Measurements from ENCODE around the gene HAO2.
"Not testable (repeated sequence)": the region's sequence is repeated elsewhere in the genome, so short reads cannot be mapped to it uniquely, and the experiment has no call there.

Gene HAO2

DNA sequence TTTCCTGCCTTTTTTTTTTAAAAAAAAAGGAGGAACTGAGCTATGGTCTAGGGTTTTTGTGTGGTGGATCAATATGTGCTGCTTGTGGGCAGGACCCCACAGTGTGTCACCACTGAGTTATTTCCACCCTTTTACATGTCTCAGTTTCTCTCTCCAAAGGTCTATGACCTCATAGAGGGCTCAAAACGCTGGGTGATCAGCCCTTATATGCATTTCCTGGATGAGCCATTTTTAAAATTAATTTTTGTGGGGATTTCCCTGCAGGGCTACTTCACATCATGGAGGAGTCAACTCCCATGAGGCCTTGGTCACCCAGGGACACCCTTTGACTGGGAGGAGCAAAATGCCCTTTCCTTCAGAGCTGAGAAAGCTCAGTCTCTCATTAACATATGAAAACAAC is 20.7 kb upstream of the HAO2 start:
- no peak for DNase-seq

GRCh38 chr1:119348941-119349340 is 19.6 kb upstream of the HAO2 start:
- DNase-seq: no peak

- DNase-seq: not testable (repeated sequence)
These were observed 17.7 kb upstream of the HAO2 start for GRCh38 chr1:119350866-119351265.

DNA sequence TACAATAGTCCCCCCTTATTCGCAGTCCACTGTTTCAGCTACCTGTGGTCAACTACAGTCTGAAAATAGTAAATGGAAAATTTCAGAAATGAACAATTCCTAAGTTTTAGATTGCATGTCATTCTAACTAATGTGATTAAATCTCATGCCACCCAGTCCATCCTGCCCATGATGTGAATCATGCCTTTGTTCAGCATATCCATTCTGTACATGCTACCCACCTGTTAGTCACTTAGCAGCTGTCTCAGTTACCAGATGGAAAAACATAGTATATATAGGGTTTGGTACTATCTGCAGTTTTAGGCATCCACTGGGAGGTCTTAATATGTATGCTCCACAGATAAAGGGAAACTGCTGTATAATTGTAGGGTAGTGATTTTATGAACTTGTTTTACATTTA is 16.6 kb upstream of the HAO2 start:
- no peak for DNase-seq

- DNase-seq: no peak
These were observed 14.7 kb upstream of the HAO2 start for GRCh38 chr1:119353836-119354235.

DNA sequence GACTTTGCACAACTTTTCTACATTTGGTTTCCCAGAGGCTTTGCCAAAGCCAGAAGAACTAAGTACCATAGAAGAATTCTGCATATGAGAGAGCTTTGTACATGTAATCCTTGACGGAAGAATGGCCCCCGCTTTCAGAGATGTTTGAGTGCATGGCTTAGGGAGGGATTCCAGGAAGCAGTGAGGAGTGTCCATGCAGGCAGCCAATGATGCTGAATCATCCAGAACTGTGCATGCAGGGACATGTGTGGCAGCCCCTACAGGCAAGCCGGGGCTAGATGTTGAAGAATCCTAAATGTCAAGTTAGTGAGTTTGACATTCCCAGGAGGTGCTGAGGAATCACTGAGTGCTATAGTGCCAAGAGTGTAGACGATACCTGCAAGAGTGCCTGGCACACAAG is 9.9 kb upstream of the HAO2 start:
- no peak for DNase-seq

DNA sequence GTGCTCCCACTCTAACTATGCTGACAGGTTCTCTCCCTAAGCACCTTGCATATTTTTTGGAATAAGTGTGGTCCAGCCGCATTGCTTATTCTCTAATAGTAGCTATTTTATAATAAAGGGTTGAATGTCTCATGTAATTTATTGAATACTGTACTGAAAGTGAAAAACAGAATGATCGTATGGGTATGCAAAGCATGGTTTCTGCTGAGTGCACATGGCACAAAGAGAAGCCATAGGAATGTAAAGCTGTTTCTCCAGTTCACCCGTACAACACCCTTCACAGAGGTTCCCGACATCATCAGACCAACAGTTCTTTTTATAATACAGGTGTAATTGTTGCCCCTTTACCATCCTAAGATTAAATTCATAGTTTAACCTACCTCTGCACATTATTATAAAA is 8.9 kb upstream of the HAO2 start:
- no peak for DNase-seq

GRCh38 chr1:119361205-119361604 is 7.4 kb upstream of the HAO2 start:
- DNase-seq: no peak

GRCh38 chr1:119361620-119362344 is 6.8 kb upstream of the HAO2 start:
- DNase-seq: no peak

- DNase-seq: no peak
These were observed 5.4 kb upstream of the HAO2 start for GRCh38 chr1:119363162-119363561.

- DNase-seq: no peak
These were observed 3.9 kb upstream of the HAO2 start for GRCh38 chr1:119364640-119365039.

- DNase-seq: no peak
These were observed 2.2 kb upstream of the HAO2 start for GRCh38 chr1:119366424-119366823.

GRCh38 chr1:119367432-119368124 is 1.0 kb upstream of the HAO2 start:
- peak; percentile 2 for DNase-seq

DNA sequence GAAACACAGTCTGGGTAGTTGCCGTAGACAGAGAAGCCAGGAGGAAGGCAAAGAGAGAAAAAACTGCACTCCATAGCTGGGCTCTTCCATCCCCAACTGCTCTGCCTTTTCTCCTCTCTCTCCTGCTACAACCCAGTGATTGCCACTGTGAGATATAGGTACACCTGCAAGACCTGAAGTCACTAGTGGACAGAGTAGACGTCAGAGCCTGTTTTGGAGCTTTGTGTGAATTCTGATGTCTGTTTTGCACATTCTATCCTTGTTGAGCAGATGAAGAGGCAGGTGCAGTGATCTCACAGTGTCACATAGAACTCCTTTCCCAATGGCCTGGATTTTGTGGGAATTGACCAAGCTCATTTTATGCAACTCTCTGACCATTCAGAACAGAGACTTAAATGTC is 2.2 kb downstream of the HAO2 start:
- DNase-seq: no peak

GRCh38 chr1:119371815-119372214 is 3.2 kb downstream of the HAO2 start:
- DNase-seq: no peak

DNA sequence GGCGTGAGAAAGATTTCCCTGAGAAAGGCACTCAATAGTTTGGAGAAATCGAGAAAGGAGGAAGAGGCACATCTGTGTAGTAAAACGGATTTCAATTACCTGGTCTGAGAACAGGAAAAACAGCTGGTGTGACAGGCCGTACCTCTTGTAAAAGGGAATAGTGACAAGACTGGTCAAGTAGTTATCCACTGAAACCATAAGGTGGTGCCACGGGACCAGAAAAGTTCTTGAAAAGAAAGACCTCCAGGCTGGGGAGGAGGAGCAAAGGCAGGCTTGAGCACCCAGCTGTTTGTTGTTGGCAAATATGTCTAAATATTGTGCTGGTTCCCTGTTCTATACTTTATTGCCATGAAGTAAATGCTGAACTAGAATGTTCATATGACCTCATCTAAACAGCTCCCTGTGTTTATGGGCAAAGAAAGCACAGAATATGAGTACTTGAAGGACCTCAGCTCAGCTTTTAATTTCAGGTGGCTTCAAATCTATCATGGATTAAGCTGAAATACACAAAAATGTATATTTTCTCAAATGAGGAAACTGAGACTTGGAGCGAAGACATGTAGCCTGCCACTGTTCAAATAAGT is 4.0 kb downstream of the HAO2 start:
- DNase-seq: no peak

DNA sequence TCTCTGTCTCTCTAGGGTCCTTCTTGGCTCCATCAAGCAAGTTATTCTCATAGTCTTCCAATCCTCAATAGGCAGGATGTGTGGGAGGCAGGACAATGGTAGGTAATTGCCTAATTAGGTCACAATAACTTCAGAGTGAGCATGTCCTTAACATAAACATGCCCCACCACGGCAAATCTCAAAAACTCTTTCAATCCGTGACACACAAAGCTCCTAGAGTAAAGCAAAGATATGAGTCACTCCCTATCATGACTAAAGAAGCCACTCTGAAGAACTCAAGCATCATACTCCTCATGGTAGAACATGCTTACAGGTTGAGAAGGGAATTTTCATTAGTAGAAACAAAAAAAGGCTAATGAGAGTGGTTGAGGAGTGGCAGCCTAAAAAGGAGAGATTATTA is 4.9 kb downstream of the HAO2 start:
- DNase-seq: no peak

GRCh38 chr1:119374208-119374874 is 5.8 kb downstream of the HAO2 start:
- no peak for DNase-seq

DNA sequence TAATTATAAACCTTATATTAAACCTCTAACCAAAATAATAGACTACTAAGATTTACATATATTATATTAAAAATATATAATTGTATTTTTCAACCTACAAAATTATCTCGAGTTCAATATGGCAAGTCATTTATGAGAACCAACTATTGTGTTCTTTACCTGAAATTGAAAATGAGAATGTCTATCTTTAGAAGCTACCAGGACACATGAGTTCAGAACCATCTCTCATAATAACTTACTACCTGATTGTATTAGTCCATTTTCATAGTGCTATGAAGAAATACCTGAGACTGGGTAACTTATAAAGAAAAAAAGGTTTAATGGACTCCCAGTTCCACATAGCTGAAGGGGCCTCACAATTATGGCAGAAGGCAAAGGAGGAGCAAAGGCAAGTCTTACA is 6.8 kb downstream of the HAO2 start:
- no peak for DNase-seq

DNA sequence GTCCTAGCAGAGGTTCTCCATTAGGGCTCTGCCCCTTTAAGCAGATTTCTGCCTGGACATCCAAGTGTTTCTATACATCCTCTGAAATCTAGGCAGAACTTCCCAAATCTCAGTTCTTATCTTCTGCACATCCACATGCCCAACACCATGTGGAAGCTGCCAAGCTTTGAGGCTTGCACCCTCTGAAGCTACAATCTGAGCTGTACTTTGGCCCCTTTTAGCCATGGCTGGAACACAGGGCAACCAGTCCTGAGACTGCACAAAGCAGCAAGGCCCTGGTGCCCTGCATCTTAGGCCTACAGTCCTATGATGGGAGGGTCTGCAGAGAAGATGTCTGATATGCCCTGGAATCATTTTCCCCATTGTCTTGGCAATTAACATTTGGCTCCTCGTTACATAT is 8.0 kb downstream of the HAO2 start:
- DNase-seq: no peak

- not testable (repeated sequence) for DNase-seq
These were observed 9.0 kb downstream of the HAO2 start for GRCh38 chr1:119377594-119377993.

- no peak for DNase-seq
These were observed 10.5 kb downstream of the HAO2 start for GRCh38 chr1:119379117-119379516.

- no peak for DNase-seq
These were observed 11.7 kb downstream of the HAO2 start for GRCh38 chr1:119380304-119380703.
